ENCODE measurements around the gene TGM5.

Gene TGM5

GRCh38 chr15:43212299-43212698 lies 54.4 kb downstream of the TGM5 start:
- Histone ChIP-seq H3K27me3 (ENCODE audit: low read length) (no peaks in the 10 kb centered on the region), H3K36me3 (ENCODE audit: low read length) (no peaks in the 10 kb centered on the region)

DNA sequence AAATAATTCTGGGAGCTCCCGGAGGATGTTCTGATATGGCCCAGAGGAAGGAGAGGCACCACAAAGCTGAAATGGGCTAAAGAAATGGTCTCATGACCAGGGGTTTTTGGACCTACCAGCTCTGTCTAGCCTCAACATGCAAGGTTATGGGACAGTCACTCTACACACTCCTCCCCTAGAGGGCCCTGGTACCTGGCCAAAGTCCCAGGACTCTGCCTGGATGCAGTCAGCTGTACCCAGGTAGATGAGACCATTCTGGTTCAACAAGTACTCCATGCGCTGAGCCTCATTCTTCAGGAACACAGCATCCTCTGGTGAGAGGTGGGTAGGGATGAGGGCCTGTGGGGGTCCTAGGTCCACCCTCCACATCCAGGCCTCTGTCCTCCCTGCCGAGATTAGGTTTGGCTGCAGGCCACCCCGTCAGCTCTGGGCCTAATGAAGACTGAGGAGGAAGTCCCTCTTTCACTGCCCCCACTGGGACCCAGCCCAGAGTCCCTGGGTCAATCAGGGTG lies 55.4 kb downstream of the TGM5 start:
- no peaks in the 10 kb centered on the region for H3K36me3 ChIP-seq (ENCODE audit: low read length)
- H3K9me3 ChIP-seq (ENCODE audit: insufficient read depth, low read length): no peaks in the 10 kb centered on the region

More at GRCh38 chr15:43212299-43212698, 54.4 kb downstream of the TGM5 start:
- no peak overlapping the region for H3K9ac ChIP-seq (ENCODE audit: low read length)
- no peaks in the 10 kb centered on the region for H3F3A ChIP-seq (ENCODE audit: insufficient read depth)
- H3K9me2 ChIP-seq (replicated peaks; ENCODE audit: insufficient read depth, low read length): no peaks in the 10 kb centered on the region
- no peaks in the 10 kb centered on the region for H3K9me3 ChIP-seq (ENCODE audit: insufficient read depth, low read length)
- TF ChIP-seq, protein P1, sequence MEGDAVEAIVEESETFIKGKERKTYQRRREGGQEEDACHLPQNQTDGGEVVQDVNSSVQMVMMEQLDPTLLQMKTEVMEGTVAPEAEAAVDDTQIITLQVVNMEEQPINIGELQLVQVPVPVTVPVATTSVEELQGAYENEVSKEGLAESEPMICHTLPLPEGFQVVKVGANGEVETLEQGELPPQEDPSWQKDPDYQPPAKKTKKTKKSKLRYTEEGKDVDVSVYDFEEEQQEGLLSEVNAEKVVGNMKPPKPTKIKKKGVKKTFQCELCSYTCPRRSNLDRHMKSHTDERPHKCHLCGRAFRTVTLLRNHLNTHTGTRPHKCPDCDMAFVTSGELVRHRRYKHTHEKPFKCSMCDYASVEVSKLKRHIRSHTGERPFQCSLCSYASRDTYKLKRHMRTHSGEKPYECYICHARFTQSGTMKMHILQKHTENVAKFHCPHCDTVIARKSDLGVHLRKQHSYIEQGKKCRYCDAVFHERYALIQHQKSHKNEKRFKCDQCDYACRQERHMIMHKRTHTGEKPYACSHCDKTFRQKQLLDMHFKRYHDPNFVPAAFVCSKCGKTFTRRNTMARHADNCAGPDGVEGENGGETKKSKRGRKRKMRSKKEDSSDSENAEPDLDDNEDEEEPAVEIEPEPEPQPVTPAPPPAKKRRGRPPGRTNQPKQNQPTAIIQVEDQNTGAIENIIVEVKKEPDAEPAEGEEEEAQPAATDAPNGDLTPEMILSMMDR (IDR thresholded peaks at IDR 0.05; ENCODE audit: insufficient read depth, low read length, poor library complexity, severe bottlenecking): no peak
- no peak for TF ChIP-seq EZH2phosphoT487 (conservative IDR thresholded peaks at IDR 0.05; ENCODE audit: low read length)
- no peak overlapping the region for H3K4me2 ChIP-seq (ENCODE audit: low read depth, low read length, poor library complexity, severe bottlenecking)
- H2AFZ ChIP-seq (ENCODE audit: low read depth, low read length, severe bottlenecking): no peak overlapping the region
- H3K79me2 ChIP-seq (ENCODE audit: insufficient read depth, low read length): no peaks in the 10 kb centered on the region
- H3K4me3 ChIP-seq (ENCODE audit: insufficient read depth, low read length, poor library complexity, severe bottlenecking): no peak overlapping the region
- no peak overlapping the region for H3K27ac ChIP-seq (ENCODE audit: low read depth, low read length)
- no peaks in the 10 kb centered on the region for H4K20me1 ChIP-seq (ENCODE audit: low read depth, low read length)

DNA sequence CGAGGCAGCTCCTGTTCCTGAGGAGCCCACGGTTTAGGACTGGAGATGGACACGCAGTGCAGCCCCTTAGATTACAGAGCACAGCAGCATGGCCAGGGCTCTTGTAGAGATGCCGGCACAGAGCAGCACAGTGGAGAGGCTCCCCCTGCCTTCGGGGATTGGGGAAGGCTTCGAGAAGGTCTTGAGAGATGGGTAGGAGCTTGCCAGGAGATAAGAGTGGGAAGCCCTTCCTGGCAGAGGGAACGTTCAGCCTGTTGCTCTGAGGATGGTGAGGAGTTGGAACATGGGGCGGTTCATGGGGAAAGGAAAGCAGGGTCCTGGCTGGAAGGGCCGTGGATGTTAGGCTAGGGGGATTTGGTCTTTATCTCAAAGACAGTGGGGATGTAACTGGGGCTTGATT lies 55.9 kb downstream of the TGM5 start:
- TF ChIP-seq EZH2phosphoT487 (conservative IDR thresholded peaks at IDR 0.05; ENCODE audit: low read length): no peak
- TF ChIP-seq, protein P1 (IDR thresholded peaks at IDR 0.05; ENCODE audit: insufficient read depth, low read length, poor library complexity, severe bottlenecking): no peak
- no peaks in the 10 kb centered on the region for H3K9me3 ChIP-seq (ENCODE audit: insufficient read depth, low read length)
- no peaks in the 10 kb centered on the region for H3F3A ChIP-seq (ENCODE audit: insufficient read depth)
- H3K27me3 ChIP-seq (ENCODE audit: low read length): no peaks in the 10 kb centered on the region
- no peaks in the 10 kb centered on the region for H4K20me1 ChIP-seq (ENCODE audit: low read depth, low read length)
- H3K4me2 ChIP-seq (ENCODE audit: low read depth, low read length, poor library complexity, severe bottlenecking): no peak overlapping the region
- H3K36me3 ChIP-seq (ENCODE audit: low read length): no peaks in the 10 kb centered on the region
- no peak overlapping the region for H3K27ac ChIP-seq (ENCODE audit: low read depth, low read length)
- no peaks in the 10 kb centered on the region for H3K79me2 ChIP-seq (ENCODE audit: insufficient read depth, low read length)
- no peak overlapping the region for H3K4me3 ChIP-seq (ENCODE audit: insufficient read depth, low read length, poor library complexity, severe bottlenecking)
- no peak overlapping the region for H2AFZ ChIP-seq (ENCODE audit: low read depth, low read length, severe bottlenecking)
- H3K9me2 ChIP-seq (replicated peaks; ENCODE audit: insufficient read depth, low read length): no peaks in the 10 kb centered on the region
- H3K9ac ChIP-seq (ENCODE audit: low read length): no peak overlapping the region

More for the DNA sequence above, 55.4 kb downstream of the TGM5 start:
- H3K9me2 ChIP-seq (replicated peaks; ENCODE audit: insufficient read depth, low read length): no peaks in the 10 kb centered on the region
- no peak overlapping the region for H3K9ac ChIP-seq (ENCODE audit: low read length)
- H4K20me1 ChIP-seq (ENCODE audit: low read depth, low read length): no peaks in the 10 kb centered on the region
- H3K4me2 ChIP-seq (ENCODE audit: low read depth, low read length, poor library complexity, severe bottlenecking): no peak overlapping the region
- no peaks in the 10 kb centered on the region for H3K27me3 ChIP-seq (ENCODE audit: low read length)
- no peaks in the 10 kb centered on the region for H3K79me2 ChIP-seq (ENCODE audit: insufficient read depth, low read length)
- H3F3A ChIP-seq (ENCODE audit: insufficient read depth): no peaks in the 10 kb centered on the region
- no peak overlapping the region for H3K4me3 ChIP-seq (ENCODE audit: insufficient read depth, low read length, poor library complexity, severe bottlenecking)
- H2AFZ ChIP-seq (ENCODE audit: low read depth, low read length, severe bottlenecking): no peak overlapping the region
- H3K27ac ChIP-seq (ENCODE audit: low read depth, low read length): no peak overlapping the region
- no peak for TF ChIP-seq EZH2phosphoT487 (conservative IDR thresholded peaks at IDR 0.05; ENCODE audit: low read length)
- TF ChIP-seq, protein P1 (IDR thresholded peaks at IDR 0.05; ENCODE audit: insufficient read depth, low read length, poor library complexity, severe bottlenecking): no peak

Data from SU-DHL-6 (cell line).